WTC11 (cell line): ENCODE data around the gene CPXM1.

Experiments used
- JUN ChIP-seq: sonication (generic); formaldehyde crosslinking; IDR thresholded peaks from 2 replicates; pipeline ENCODE4 v1.8.0; 2023; ENCODE audit warnings: mild to moderate bottlenecking, missing genetic modification reagents
- TF ChIP-seq, protein P1 (sequence below): fragments of 200-600 bp; IDR thresholded peaks from 2 replicates; pipeline ENCODE4 v1.8.0; 2022; ENCODE audit warnings: antibody characterized with exemption
- TF ChIP-seq, protein P2 (sequence below): sonication (generic); formaldehyde crosslinking; IDR thresholded peaks from 2 replicates; pipeline ENCODE4 v1.8.0; 2022; ENCODE audit warnings: mild to moderate bottlenecking, missing genetic modification reagents

GRCh38 chr20:2847802-2848201 is 47.4 kb upstream of the CPXM1 start:
- TF ChIP-seq, protein P1, sequence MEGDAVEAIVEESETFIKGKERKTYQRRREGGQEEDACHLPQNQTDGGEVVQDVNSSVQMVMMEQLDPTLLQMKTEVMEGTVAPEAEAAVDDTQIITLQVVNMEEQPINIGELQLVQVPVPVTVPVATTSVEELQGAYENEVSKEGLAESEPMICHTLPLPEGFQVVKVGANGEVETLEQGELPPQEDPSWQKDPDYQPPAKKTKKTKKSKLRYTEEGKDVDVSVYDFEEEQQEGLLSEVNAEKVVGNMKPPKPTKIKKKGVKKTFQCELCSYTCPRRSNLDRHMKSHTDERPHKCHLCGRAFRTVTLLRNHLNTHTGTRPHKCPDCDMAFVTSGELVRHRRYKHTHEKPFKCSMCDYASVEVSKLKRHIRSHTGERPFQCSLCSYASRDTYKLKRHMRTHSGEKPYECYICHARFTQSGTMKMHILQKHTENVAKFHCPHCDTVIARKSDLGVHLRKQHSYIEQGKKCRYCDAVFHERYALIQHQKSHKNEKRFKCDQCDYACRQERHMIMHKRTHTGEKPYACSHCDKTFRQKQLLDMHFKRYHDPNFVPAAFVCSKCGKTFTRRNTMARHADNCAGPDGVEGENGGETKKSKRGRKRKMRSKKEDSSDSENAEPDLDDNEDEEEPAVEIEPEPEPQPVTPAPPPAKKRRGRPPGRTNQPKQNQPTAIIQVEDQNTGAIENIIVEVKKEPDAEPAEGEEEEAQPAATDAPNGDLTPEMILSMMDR, result no peak
- no peak for TF ChIP-seq JUN (CRISPR knock-in tag)
- TF ChIP-seq, protein P2, sequence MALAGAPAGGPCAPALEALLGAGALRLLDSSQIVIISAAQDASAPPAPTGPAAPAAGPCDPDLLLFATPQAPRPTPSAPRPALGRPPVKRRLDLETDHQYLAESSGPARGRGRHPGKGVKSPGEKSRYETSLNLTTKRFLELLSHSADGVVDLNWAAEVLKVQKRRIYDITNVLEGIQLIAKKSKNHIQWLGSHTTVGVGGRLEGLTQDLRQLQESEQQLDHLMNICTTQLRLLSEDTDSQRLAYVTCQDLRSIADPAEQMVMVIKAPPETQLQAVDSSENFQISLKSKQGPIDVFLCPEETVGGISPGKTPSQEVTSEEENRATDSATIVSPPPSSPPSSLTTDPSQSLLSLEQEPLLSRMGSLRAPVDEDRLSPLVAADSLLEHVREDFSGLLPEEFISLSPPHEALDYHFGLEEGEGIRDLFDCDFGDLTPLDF (CRISPR knock-in tag), result no peak
